ENCODE results near the gene RYR3.

RYR3 gene

DNA sequence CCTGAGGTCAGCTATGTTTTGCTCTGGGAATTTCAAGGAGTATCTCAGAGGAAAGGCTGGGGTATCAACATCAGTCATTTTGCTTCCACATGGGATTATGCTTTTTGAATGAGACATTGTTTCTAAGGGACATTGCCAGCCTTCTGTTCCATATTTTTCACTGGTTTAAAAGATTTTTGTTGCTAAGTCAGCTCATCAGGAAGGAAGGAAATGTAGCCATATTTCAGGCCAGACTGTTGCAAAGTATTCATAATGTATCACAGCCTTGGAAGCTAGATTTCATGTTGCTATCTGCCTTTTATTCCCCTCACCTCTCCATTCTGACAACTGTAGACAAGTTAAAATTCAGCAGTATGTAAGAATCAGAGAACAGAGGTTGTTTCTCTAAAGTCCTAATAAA is 596.6 kb downstream of the RYR3 start:
- no peak overlapping the region for H3K4me3 ChIP-seq (ENCODE audit: low read depth, low read length)
- TF ChIP-seq, protein P1, sequence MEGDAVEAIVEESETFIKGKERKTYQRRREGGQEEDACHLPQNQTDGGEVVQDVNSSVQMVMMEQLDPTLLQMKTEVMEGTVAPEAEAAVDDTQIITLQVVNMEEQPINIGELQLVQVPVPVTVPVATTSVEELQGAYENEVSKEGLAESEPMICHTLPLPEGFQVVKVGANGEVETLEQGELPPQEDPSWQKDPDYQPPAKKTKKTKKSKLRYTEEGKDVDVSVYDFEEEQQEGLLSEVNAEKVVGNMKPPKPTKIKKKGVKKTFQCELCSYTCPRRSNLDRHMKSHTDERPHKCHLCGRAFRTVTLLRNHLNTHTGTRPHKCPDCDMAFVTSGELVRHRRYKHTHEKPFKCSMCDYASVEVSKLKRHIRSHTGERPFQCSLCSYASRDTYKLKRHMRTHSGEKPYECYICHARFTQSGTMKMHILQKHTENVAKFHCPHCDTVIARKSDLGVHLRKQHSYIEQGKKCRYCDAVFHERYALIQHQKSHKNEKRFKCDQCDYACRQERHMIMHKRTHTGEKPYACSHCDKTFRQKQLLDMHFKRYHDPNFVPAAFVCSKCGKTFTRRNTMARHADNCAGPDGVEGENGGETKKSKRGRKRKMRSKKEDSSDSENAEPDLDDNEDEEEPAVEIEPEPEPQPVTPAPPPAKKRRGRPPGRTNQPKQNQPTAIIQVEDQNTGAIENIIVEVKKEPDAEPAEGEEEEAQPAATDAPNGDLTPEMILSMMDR (IDR thresholded peaks at IDR 0.05; ENCODE audit: borderline replicate concordance, insufficient read depth, low read depth, low read length): no peak

DNA sequence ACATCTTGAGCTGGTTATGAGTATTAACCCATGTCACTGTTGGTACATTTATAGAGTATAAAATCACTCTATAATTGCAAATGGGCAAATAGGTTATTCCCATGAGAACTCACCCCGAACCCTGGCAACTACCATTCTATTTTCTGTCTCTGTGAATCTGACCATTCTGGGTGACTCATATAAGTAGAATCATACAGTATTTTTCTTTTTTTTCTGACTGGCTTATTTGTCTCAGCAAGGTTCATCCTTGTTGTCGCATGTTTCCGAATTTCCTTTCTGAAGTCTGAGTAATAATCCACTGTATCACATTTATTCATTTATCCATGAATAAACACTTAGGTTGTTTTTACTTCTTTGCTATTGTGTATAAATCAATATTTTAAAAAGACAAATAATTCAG is 597.6 kb downstream of the RYR3 start:
- H3K4me3 ChIP-seq (ENCODE audit: low read depth, low read length): no peak overlapping the region
- TF ChIP-seq, protein P1 (IDR thresholded peaks at IDR 0.05; ENCODE audit: borderline replicate concordance, insufficient read depth, low read depth, low read length): no peak

DNA sequence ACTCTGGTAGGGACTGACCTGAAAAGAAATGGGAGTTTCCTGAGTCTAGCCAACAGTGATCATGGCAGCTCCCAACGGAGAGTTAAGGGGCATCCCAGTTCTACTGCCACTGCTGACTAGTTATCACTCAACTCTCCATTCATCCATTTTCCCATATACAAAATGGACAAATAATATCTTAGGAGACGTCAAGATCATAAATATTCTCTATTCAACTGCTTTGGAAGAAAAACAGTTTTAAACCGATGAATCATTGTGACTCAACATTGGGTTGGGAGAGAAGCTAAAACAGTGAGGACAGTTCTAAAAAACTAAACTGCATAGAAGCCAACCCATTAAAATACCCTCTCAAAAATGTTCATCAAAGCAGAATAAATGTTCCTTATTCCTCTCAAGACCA is 600.0 kb downstream of the RYR3 start:
- TF ChIP-seq, protein P1 (IDR thresholded peaks at IDR 0.05; ENCODE audit: borderline replicate concordance, insufficient read depth, low read depth, low read length): no peak

DNA sequence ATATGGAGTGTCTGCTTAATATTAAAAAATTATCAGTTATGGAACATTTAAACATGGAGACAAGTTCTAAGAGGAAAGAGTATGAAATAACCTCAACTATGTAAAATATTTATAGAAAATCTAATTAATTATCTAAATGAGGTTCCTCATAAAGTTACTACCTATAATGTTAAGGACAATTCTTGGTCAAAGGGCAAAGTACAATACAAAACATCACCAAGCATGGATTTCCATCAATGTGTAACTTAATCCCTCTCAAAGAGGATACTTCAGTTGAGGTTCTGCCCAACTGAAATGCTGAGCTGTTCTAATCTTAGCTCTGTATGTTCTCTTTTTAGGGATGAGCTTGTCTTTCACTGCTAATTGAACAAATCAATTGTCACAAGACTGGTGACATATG is 601.6 kb downstream of the RYR3 start:
- TF ChIP-seq, protein P1 (IDR thresholded peaks at IDR 0.05; ENCODE audit: borderline replicate concordance, insufficient read depth, low read depth, low read length): no peak
- H3K4me3 ChIP-seq (ENCODE audit: low read depth, low read length): no peak overlapping the region

More for the DNA sequence above, 600.0 kb downstream of the RYR3 start:
- H3K4me3 ChIP-seq (ENCODE audit: low read depth, low read length): no peak overlapping the region

DNA sequence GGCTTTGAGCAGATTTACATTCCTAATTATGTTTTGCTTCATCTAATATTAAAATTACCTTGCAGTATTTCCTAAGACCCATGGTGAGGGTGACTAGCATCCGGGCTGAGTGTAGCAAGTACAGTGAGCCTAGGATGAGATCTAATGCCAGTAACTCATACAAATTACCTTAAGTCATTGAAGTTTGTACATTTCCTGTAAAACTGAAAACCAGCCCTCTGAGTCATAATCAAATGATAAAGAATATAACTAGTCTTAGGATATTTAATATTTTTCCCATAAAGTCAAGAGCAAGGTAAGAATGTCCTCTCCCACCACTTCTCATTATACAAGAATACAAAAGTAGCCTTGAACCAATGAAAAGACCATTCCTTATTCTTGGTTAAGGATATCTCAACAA is 602.7 kb downstream of the RYR3 start:
- H3K4me3 ChIP-seq (ENCODE audit: low read depth, low read length): no peak overlapping the region
- TF ChIP-seq, protein P1 (IDR thresholded peaks at IDR 0.05; ENCODE audit: borderline replicate concordance, insufficient read depth, low read depth, low read length): no peak
